Measurements from ENCODE around the gene RUBCN.
"Not testable (repeated sequence)": the region's sequence is repeated elsewhere in the genome, so short reads cannot be mapped to it uniquely, and the experiment has no call there.

DNA sequence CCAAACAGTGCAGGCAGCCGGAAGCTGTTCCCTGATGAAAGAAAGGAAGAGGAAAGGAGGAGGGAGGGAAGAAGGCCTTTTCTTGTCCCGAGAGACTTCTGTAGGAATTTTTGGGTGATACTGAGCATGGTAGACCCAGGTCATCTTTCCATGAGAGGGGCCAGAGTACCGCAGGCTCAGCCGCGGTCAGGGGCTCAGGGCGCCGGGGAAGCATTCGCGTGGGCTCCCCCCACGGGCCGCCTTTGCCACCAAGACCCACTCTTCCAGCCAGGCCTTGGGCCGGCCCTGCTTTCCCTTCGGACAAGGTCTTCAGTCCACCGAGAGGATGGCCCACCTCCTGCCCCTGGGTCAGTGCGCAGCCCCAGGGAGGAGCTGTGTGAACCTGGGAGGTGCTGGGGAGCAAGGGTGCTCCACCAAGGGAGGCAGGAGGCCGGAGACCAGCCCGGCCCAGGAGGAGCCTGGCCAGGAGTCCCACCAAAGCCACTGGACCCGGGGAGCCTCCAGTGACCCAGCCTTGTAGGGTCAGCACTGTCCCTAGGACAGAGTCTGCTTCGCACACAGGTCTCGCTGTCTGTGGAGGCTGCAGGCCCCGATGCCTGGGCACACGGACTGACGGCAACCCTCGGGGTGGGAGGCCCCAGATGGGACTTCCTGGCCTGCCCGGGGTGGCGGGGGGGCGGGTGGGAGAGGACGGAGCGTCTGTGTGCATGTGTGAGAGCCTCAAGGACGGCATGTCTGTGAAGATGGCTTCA lies 79.0 kb downstream of the RUBCN start:
- TF ChIP-seq CTCF (IDR thresholded peaks at IDR 0.05; ENCODE audit: low read depth, low read length, poor library complexity, severe bottlenecking); EZH2phosphoT487 (IDR thresholded peaks at IDR 0.05; ENCODE audit: borderline replicate concordance, low read length): not testable (repeated sequence)

All from DOHH2 (cell line).